ENCODE measurements around the gene SYT1.

Gene SYT1

GRCh38 chr12:79063258-79063657, 198.7 kb downstream of the SYT1 start:
- no peak for DNase-seq

DNA sequence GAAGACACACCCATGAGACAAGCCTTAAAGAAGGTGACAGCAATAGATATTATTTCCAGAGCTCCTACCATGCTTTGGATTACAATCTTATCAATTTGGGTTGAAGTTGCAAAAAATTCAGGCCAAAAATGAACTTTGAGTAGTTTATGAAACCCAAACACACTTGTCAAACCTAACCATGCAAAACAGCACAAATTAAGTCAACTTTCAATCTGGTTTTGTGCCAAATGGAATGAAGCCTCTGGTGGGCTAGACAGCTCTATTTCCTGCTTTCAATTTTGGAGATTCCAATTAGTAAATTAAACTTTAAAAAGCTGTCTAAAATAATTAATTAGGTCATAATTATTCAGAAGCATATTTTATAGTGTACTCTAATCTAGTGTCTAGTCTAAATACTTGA, 203.4 kb downstream of the SYT1 start:
- DNase-seq = no peak

DNA sequence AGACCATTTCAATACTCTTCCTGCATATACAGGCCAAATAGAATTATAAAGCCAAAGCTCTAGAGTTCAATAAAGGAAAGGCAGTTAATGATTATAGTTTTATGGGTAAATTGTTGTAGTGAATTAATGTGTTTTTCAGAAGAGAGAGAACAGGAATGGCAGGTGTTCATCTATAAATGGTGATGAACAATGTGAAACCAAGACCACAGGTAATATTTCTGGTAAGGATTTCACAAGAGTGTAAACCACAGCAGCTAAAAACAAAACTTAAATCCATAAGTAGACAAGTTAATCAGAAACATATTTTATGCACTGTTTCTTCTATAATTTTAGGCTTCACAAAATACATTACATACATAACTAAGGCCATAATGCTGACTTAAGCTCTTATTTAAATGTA, 204.4 kb downstream of the SYT1 start:
- no peak for DNase-seq

DNA sequence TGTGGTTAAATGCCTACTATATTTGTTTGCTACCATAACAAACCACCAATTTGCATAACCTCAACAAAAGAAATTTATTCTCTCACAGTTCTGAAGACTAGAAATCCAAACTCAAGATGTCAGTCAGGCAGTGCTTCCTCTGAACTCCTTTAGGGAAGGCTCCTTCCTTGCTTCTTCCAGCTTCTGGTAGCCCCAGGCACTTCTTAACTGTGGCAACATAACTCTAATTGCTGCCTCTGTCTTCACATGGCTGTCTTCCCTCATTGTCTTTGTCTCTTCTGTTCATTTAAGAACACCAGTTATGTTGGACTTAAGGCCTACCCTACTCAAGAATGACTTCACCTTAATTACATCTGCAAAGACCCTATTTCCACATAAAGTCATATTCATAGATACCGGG, 206.9 kb downstream of the SYT1 start:
- DNase-seq = no peak

DNA sequence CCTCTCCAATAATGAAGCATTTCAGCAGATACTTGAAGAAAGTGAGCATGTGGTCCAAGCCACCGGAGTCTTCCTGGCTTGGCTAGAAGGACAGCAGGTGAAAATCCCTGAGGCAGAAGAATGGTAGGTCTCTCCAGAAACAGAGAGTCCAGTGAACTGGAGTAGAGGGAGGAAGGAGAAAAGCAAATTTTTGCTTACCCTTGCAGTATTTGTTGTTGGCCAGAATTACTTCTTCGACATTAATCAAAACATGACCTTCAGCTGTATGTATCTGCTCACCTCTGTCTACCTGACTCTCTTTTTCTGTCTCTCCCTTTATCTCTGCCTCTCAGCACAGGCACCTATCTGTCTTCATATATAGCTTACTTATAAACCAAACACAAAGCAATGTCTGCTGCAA, 208.9 kb downstream of the SYT1 start:
- no peak for DNase-seq

- no peak for DNase-seq
Observed at GRCh38 chr12:79082595-79082994, 218.0 kb downstream of the SYT1 start.

DNA sequence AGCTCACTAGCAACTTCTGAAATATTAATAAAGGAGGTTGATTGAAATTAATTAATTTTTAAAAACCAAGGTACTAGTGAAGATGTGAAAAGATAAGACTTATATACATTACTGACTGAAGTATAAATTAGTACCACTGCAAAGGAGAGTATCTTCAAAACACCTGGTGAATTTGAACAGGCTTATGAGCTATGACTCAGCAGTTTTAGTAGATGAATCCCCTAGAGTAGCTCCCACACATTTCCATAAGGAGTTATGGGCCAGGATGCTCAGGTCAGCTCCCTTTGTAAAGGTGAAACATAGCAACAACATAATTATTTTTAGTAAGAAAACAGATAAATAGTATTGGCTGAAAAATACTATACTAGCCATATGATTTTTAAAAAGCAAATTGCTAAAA, 218.6 kb downstream of the SYT1 start:
- DNase-seq = no peak

DNA sequence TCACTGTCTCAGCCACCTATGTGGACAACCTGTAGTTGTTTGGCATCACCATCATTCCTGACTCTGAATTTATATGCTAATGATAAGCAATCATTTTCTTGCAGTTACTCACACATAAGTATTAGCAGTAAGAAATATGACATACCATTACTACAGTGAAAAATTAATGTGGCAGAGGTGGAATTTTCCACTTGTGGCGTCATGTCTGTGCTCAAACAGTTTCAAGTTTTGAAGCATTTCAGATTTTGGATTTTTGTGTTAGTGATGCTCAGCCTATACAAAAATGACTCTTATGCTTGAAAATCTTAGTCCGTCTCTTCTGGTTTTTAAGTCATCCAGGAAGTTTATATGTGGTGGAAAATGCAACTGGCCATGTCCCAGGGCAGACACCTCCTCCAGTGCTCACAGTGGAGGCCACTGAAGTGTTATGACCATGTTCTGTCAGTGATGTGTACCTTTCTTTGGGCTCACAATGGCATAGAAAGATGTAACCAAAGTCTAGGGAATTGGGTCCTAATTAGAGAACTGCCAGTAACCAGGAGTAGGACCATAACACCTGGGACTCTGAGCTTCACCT, 220.6 kb downstream of the SYT1 start:
- no peak for DNase-seq

DNA sequence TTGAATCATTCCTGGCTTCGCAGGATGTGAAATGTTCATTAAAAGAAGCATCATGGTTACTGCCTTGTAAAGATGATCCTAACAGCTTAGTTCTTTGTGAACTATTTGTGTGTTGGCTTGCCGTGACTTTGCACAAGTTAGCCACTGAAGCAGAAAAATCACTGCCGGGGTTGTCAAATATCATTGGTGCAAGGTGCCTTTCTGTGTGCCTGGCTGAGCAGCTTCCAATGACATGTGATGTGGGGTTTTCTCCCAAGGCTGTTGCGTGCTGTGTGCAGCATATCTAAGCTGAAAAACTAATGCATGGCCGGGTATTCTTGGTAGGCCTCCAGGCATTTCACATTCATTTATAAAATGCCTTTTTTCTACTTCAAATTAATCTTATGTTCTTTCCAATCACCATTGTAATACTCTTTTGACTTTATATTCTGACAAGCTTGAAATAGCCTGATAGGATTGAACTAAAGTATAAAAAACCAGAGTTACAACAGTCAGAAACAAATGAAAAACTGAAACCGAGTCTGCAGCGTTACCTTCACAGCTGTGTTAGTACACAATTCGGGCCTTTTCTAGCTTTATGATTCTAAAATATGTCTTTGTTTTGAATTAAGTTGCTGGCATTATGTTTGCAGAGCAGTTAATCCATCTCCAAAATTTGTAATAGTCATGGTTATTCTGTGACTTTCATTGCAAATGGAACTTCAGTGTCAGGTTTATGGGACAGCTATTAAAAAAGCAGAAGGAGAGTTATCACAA, 222.1 kb downstream of the SYT1 start:
- no peak for DNase-seq

- no peak for DNase-seq
Observed at GRCh38 chr12:79098530-79098929, 234.0 kb downstream of the SYT1 start.

DNA sequence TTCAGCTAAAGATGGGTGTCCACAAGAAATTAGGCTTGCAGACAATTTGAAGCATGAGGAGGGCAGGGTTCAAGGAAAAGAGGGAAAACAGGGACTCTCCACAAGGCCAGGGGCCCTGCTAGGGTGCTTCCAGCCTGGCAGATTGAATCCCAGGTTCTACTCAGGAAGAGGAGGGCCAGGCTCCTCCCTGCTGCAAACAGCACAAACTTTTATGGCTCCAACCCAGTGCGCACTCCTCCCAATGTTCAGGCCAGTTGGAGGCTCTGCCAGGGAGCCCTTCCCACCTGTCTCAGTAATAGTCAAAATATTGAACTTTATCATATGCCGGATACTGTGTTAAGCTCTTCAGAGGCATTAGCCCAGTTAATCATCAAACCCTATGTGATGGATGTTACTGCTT, 244.4 kb downstream of the SYT1 start:
- DNase-seq = no peak

GRCh38 chr12:79114896-79115295, 250.3 kb downstream of the SYT1 start:
- DNase-seq = no peak

- DNase-seq = no peak
Observed at GRCh38 chr12:79115743-79116142, 251.2 kb downstream of the SYT1 start.

- DNase-seq = no peak
Observed at GRCh38 chr12:79119796-79120195, 255.2 kb downstream of the SYT1 start.

DNA sequence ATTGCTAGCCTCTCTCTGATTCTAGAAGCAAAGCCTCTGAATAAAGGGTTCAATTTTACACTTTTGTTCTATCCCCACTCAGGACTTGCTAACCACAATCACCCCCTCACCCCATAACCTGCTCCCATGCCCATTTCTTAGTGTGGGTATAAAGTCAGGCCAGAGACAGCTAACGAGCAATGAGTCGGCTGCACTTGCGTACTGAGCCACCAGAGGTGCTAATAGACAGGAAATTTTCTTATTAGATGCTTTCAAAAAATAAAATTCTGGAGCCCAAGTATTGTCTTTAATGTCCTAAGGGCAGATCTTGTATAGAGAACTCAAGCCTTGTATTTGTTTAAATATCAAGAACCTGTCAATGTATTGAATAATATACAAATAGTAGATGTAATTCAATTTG, 256.9 kb downstream of the SYT1 start:
- no peak for DNase-seq

- DNase-seq = no peak
Observed at GRCh38 chr12:79124385-79124784, 259.8 kb downstream of the SYT1 start.

GRCh38 chr12:79125358-79125757, 260.8 kb downstream of the SYT1 start:
- DNase-seq = no peak

DNA sequence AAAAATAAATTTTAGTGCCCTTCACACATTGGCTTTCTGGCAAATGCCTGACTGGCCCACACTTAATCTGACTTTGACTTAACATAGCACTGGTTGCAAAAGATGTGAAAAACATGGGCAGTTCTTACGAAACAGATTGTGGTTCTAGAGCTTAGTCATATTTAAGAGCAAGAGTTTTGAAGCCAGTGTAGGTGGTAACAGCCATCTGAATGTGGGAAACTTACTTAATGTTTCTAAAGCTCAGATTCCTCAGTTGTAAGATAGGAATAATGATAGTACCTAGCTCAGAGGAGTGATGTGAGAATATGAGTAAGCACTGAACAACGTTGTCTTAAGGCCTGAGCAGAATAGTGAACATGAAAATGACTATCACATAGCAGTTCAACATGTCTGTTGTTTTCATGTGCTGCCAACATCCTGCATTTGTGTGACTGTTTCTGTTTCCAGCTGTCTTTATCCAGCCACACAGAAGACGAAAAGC, 262.7 kb downstream of the SYT1 start:
- DNase-seq = no peak

DNA sequence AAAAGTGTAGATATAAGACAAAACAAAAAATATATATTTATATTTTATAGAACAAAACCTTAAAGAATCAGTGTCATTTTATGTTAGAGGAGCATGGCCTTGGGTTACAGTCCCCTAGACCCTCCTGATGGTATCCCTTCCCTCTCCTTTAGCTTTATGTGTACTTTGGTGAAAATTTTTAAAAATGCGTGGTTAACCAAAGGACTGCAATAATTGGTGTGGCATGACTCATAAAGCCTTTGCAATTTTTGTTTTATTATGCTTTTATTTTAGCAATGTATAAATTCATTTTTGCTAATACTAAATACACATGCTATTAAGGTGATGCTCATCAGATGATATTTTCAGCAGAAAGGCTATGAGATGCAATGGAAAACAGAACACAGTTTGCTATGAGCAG, 264.4 kb downstream of the SYT1 start:
- DNase-seq = no peak

- DNase-seq = no peak
Observed at GRCh38 chr12:79138872-79139271, 274.3 kb downstream of the SYT1 start.

GRCh38 chr12:79140711-79141110, 276.1 kb downstream of the SYT1 start:
- DNase-seq = no peak

- no peak for DNase-seq
Observed at GRCh38 chr12:79141776-79142175, 277.2 kb downstream of the SYT1 start.

DNA sequence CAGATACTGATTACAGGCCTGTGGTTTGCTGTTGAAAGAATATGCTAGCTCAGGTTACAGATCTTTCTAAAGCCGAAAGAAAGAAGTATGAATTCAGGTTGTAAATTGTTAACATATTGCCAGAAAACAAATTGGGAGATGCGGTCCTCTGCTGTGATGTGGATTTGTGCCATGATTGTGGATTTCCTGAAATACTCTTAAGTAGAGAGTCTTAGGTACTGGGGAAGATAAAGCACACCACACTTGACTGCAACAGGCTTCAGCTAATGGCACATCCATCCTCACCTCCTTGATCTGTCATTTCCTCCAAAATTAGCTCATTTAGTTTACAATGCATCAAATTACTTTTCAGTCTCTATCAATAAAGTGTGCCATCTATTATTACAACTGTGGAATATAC, 279.2 kb downstream of the SYT1 start:
- DNase-seq = no peak

- no peak for DNase-seq
Observed at GRCh38 chr12:79151956-79152355, 287.4 kb downstream of the SYT1 start.

- no peak for DNase-seq
Observed at GRCh38 chr12:79155683-79156082, 291.1 kb downstream of the SYT1 start.
